Measurements from ENCODE around the gene AUTS2. TPM values are rescaled to one million over a fixed set of nuclear protein-coding genes. Genes with fewer than 3 reads are reported as not detected.

Gene AUTS2
- total RNA-seq, 1 experiment from 2014 or later = 2.2 TPM

DNA sequence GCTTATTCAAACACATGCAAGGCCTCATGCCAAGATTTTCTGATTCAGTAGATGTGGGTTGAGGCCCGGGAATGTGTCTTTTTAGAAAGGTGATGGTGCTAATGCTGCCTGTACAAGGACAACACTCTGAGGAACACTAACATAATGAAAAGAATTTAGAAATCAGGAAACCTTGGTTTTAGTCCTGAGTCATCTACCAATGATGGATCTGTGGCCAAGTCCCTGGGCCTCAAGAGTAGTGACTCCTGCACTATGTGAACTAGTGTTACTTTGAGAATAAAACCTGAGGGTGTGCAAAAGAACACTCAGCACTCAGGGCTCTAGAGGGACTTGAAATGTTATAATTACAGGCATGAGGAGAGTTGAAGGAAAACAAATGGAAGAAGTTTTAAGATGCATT lies 792.0 kb downstream of the AUTS2 start:
- no peaks in the 10 kb centered on the region for H3K9me3 ChIP-seq
- no peak overlapping the region for H3K4me3 ChIP-seq
- peak; percentile 37 for DNase-seq
- H3K27me3 ChIP-seq = no peaks in the 10 kb centered on the region
- no peaks in the 10 kb centered on the region for H3K36me3 ChIP-seq

DNA sequence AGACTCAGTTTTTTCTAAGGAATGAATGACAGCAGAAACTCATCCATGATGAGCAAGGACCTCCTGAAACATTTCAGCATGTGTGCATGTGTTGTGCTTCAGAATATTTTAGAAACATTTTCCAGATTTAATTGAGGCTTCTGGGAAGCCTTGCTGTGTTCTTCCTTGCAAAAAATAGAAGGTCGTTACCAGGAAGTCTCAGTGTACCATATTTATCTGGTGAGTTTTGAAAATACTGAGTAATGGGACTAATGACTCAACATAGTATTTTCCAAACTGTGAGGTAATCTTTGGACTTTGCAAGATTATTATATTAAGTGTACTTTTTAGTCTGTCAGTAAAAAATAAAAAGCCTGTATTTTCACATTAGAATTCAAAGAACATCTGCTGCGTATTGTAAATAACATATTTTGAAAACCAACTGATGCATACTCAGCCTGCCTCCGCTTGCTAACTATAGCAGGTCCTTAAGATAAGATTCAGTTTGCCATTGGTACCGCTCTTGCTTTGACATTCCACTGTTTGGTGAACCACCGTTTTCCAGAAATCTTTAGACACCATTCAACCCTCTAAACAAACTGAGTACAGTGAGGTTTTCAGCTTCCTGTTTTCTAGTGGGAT lies 794.1 kb downstream of the AUTS2 start:
- Histone ChIP-seq H3K4me3 (no peak overlapping the region), H3K27me3 (no peaks in the 10 kb centered on the region), H3K9me3 (no peaks in the 10 kb centered on the region), H3K36me3 (no peaks in the 10 kb centered on the region)
- no peak for DNase-seq

DNA sequence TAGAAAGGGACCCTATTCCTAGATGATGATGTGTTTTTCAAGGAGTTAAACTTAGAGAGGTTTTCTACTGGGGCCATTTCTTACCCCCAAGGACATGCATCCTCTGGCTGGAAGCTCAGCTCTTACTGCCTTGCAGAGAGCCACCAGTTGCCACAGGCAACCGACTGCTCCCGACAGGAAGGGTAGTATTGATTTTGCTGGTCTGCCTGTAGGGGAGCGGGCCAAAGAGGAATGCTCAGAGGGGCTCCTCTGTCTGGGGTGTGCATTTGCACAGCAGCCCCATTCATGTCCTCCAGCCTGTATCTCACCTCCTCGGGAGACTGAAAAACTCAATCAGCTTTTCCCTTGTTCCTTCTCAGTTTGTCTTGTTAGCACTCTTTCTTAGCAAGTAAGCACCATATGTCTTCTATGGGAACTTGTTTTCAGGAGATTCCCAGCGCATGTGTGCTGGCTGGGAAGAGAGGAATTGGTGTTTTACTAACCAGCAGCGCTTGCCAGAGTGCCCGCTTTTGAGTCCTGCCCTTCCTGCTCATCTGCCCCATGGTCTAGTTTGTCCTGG lies 794.7 kb downstream of the AUTS2 start:
- no peaks in the 10 kb centered on the region for H3K36me3 ChIP-seq
- peak; percentile 2 for DNase-seq

DNA sequence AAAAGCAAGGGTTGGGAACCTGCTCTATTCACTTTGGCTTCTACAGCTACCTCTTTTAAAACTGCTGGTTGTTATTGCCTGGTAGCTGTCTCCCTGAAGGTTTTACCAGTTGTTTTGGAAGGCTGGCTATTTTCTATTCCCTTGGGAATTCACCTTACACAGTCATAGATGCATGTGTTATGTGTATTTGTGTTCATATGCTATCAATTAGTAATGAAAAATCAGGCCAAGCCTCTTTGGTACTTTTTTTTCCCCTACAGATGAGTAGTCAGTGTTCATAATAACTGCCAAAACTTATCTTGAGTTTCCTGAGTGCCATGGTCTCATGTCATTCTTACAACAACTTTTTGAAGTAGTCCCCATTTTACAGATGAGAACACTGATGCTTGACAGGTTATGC lies 795.7 kb downstream of the AUTS2 start:
- no peak for DNase-seq
- no peaks in the 10 kb centered on the region for H3K36me3 ChIP-seq
- no peaks in the 10 kb centered on the region for H3K9me3 ChIP-seq
- no peaks in the 10 kb centered on the region for H3K27me3 ChIP-seq
- no peak overlapping the region for H3K4me3 ChIP-seq

More for the DNA sequence above, 794.7 kb downstream of the AUTS2 start:
- Histone ChIP-seq H3K9me3 (no peaks in the 10 kb centered on the region), H3K27me3 (no peaks in the 10 kb centered on the region), H3K4me3 (no peak overlapping the region)

DNA sequence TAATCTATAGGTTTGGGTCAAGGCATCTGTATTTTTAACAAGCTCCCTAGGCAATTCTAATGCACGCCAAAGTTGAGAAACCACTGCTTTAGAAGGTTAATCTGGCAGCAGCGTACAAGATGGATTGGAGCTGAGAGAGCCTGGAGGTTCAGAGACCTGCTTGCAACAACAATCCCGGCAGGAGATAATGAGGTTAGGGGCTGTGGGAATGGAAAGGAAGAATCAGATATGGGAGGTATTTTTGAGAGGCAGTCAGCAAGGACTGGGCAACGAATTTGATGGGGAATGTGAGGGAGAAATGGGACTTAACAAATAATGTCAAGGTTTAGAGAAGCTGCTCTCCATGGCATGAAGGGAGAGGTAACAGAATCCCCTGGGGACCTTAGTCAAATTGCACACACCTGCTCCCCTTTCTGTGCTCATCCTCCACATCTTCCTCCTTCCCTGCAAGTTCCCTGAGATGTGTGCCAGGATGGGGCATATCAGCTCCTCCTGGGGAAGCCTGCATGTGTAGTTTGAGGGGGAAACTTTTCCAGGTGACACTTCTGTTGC lies 802.6 kb downstream of the AUTS2 start:
- DNase-seq = no peak
- H3K9me3 ChIP-seq = no peaks in the 10 kb centered on the region
- H3K4me3 ChIP-seq = no peak overlapping the region
- no peaks in the 10 kb centered on the region for H3K36me3 ChIP-seq
- no peaks in the 10 kb centered on the region for H3K27me3 ChIP-seq

DNA sequence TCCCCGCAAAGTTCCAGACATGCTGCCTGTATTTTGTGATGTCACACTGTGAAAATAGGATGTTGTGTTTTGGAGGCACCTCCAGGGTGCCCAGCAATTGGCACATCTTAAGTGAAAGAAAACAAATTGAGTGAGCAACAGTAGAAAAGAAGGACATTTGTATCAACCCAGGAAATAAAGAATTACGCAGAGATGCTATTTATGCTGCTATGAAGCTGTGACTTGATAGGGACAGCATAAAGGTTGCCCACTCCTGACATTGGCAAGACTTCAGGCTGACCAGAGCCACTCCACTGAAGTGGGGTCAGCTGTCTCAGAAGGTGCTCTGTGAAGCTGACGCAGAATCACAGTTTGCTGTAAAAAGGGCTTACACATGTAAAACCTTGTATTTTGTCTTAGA lies 803.8 kb downstream of the AUTS2 start:
- H3K9me3 ChIP-seq = no peaks in the 10 kb centered on the region
- DNase-seq = no peak
- no peaks in the 10 kb centered on the region for H3K27me3 ChIP-seq
- H3K36me3 ChIP-seq = no peaks in the 10 kb centered on the region
- no peak overlapping the region for H3K4me3 ChIP-seq

DNA sequence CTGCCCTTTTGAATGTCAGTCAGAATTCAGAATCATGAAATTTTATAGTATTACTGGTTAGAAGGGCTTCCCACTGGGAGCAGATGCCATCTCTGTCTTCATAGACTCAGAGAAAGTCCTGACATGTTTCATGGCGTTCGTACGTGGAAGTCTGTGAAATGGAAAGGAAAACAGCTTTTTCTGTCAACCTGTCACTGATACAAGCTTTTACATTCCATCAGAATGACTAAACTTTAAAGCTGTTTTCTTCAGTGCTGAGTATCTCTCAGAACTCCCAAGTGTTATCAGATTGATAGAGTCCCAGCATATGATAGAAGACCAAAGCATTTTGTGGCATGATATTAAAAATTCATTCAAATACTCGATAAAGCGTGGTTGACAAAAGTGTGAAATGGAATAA lies 807.0 kb downstream of the AUTS2 start:
- DNase-seq = no peak
- Histone ChIP-seq H3K9me3 (no peaks in the 10 kb centered on the region), H3K27me3 (no peaks in the 10 kb centered on the region), H3K4me3 (no peak overlapping the region), H3K36me3 (no peaks in the 10 kb centered on the region)

DNA sequence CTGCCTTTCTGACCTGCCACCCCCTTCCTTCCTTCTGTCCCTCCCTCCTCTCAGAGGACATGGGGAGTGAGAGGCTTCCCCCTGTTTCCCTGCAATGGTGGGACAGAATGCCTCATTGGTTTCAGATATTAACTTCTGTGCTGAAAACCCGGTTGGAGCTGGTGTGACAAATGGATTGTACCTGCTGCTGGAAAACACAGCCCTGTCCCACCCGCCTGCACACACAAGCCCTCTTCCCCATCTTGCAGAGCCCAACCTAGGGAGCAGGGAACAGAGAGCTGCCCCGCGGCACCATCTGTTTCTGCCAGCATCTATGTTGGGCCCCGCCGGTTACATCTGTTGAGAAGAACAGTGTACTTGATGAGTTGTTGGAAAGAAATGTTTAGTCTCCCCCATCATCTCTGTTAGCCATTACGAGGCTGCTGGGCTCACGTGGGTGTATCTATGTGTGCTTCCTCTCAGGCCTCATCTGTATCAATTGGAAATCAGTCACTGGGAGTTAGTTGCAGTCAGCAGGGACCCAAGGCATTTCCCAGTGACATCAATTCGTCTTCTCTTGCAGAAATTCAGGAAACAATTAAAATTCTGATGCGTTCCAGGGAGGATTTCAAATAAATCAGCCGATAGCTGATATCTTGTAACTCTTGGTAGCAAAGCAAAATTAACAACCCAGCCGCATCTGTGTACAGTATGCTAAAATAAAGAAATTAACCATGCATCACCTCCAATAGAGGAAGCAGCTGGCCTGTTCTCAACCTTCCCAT lies 808.1 kb downstream of the AUTS2 start:
- Histone ChIP-seq H3K4me3 (no peak overlapping the region), H3K9me3 (no peaks in the 10 kb centered on the region), H3K36me3 (no peaks in the 10 kb centered on the region), H3K27me3 (no peaks in the 10 kb centered on the region)
- no peak for DNase-seq

DNA sequence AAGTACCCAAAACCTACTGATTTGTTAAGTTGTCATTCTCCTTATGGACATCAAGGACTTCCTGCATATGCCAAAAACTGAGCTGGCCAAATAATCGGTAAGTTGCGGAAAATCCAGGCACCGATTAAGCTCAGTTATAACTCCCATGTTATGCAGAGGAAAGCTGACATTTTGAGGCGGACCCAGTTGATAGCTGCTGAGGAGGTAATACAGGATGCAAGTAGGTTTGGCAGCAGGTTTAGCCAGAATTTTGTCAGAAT lies 808.6 kb downstream of the AUTS2 start:
- H3K9me3 ChIP-seq = no peaks in the 10 kb centered on the region
- H3K4me3 ChIP-seq = no peak overlapping the region
- no peaks in the 10 kb centered on the region for H3K36me3 ChIP-seq
- no peak for DNase-seq
- no peaks in the 10 kb centered on the region for H3K27me3 ChIP-seq

DNA sequence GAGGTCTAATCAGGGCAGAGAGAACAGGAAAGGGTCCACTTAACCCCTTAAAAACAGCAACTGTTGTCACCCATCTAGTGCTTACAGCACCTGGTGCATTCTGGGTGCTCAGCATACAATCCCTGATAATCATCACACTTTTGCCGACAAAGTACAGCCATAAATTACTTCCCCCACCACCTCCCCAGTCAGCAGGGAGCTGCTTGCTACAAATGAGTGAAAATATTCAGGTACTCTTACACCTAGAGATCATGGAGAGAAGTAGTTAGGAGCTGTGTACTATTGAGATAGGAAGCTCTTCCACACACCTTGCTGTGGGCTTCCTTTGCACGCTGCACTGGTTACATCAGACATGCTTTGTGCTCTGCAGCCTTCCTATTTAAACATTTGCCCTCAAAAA lies 810.2 kb downstream of the AUTS2 start:
- no peak for DNase-seq
- no peaks in the 10 kb centered on the region for H3K27me3 ChIP-seq
- no peaks in the 10 kb centered on the region for H3K9me3 ChIP-seq
- H3K36me3 ChIP-seq = no peaks in the 10 kb centered on the region
- H3K4me3 ChIP-seq = no peak overlapping the region

DNA sequence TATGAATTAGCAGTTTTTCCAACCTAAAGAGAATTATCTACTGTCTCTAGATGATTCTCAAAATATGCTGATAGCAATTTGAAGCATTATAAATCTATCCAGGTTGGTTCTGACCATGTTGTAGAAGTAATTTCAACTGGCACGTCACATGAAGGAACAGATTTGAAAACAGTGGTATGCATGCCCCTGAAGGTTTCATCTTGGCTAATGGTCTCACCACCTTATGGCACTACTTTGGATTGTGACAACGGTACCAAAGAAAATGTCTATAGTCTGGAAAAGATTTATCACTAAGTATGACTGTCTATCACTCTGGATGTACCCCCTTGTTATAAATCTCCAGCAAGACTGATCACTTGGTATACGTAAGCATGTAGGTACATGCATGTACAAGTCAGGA lies 810.6 kb downstream of the AUTS2 start:
- Histone ChIP-seq H3K4me3 (no peak overlapping the region), H3K36me3 (no peaks in the 10 kb centered on the region), H3K9me3 (no peaks in the 10 kb centered on the region)

DNA sequence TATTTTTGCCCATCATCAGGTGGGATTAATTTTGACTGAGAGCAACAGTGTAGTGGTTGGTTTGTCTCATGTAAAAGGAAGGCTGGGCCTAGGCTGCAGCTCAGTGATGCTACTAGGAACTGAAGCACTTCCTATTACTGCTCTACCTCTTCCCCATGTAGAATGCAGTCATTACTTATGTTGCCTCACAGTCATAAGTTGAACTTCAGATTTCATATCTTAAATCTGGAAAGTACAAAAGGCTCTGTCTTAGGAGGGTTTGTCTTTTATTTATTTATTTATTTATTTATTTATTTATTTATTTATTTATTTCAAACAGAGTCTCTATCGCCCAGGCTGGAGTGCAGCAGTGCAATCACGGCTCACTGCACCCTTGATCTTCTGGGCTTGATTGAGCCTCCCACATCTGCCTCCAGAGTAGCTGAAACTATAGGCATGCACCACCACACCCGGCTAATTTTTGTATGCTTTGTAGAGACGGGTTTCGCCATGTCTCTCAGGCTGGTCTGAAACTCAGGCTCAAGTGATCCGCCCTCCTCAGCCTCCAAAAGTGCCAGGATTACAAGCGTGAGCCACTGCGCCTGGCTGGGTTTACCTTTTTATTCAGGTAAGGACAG lies 812.0 kb downstream of the AUTS2 start:
- Histone ChIP-seq H3K9me3 (no peaks in the 10 kb centered on the region), H3K27me3 (no peaks in the 10 kb centered on the region), H3K36me3 (no peaks in the 10 kb centered on the region), H3K4me3 (no peak overlapping the region)
- DNase-seq = no peak

More for the DNA sequence above, 810.6 kb downstream of the AUTS2 start:
- no peaks in the 10 kb centered on the region for H3K27me3 ChIP-seq
- no peak for DNase-seq

DNA sequence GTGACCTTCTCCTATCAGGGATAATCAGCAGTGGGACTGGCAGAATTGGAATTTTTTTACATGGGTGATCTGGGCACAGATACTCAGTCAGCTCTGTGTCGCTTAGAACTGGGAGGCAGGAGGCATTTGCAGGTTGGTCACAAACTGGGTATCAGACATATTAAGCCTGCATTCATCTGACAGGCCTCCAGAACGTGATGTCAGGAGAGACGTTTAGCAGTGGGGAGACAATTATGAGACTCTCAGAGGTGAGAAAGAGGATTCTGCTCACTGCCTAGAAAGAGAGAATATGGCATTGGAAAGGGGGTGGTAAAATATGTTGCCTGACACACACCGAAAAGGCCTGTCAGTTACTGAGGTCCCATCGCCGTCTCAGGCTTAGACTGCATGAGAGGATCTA lies 816.1 kb downstream of the AUTS2 start:
- no peaks in the 10 kb centered on the region for H3K36me3 ChIP-seq
- DNase-seq = no peak
- no peaks in the 10 kb centered on the region for H3K9me3 ChIP-seq
- no peak overlapping the region for H3K4me3 ChIP-seq
- no peaks in the 10 kb centered on the region for H3K27me3 ChIP-seq

DNA sequence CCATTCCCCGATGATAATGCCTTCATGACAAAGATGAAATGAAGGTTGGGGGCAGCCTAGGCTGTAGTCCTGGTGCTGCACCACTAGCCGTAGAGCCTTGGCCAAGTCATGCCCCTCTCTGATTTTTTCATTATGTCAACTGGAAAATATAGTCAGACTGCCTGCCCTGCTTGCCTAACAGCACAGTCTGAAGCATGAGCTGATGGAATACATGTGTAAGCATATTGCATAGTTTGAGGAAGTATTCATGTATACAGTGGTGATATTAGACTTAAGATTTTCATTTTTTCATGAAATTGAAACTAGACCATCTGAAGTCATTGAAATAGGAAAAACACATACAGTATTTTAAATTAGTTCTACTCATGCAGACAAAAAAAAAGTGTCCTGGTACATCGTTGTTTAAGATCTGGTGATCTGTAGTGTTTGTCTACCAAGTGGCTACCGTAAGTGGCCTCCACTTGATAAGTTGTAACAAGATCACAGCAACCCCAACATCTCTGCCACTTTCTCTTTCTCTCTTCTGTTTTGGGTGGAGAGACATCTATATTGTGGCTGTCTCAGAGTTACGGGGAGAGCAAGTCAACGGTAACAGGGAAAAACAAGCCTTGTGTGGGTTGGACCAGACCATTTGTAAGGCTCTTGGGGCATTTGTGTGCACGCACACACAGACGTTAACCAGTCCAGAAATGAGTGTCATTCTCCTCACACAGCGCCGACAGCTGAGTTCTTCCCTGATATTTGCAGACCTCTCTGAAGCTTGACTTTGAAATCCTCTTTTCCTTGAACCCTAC lies 817.1 kb downstream of the AUTS2 start:
- Histone ChIP-seq H3K27me3 (no peaks in the 10 kb centered on the region), H3K9me3 (no peaks in the 10 kb centered on the region)
- DNase-seq = no peak

DNA sequence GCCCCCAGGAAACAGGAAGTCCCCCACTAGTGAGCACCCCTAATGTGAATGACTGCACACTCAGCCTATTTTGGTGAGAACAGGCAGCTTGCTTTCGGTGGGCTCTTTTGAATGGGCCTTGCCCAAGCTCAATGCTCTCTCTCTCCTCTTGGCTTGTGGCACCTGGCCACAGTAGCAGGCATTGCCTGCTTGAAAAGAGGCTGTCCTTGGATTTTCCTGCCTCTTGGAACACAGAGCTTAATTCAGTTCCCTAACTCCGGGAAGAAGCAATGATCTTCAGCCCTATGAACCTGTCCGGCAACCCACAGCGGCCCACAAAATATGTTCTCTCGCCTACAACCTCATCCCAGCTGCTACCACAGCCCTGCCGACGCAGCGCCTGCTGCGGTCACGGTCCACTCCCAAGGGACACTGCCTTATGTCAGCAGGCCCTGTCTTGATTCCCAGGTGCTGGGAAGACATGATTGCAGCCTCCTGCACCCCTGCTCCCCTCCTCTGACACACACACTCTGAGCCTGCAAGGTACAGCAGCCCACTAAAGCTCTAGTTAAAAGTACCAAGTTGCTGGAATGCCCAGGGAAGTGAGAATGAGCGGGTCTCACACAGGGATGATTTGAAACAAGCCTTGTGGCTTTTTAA lies 818.2 kb downstream of the AUTS2 start:
- Histone ChIP-seq H3K36me3 (no peaks in the 10 kb centered on the region), H3K27me3 (no peaks in the 10 kb centered on the region), H3K4me3 (no peak overlapping the region), H3K9me3 (no peaks in the 10 kb centered on the region)
- no peak for DNase-seq

More for the DNA sequence above, 817.1 kb downstream of the AUTS2 start:
- Histone ChIP-seq H3K36me3 (no peaks in the 10 kb centered on the region), H3K4me3 (no peak overlapping the region)

DNA sequence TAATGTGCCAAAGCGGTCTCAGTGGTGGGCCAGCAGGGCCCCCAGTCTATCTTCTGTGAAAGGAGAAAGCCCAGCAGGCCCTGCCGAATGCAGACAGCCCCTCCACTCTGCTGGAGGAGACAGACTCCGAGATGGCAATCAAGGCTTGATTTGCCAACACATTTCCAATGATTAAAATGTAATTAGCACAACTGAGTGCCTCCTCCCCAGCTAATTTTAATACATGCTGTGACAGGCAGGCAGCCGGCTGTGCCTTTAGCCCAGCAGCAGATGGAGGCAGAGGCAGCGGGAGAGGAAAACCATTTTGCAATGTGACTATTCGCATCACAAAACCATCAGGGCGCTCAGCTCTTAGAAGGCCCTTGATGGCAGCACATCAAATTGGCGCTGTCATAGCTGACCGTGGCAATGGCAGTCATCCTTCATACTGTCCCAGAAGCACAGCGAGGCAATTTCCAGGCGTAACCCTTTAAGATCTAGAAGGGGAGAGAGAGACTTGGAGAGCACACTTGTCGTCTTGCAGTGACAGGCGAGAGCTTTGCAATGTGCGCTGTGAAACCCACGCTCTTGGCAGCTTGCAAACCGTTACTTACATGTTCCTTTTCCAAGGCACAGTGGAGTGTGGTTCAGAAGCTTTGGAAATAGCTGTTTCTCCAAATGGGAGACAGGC lies 818.8 kb downstream of the AUTS2 start:
- no peaks in the 10 kb centered on the region for H3K27me3 ChIP-seq
- no peaks in the 10 kb centered on the region for H3K36me3 ChIP-seq
- H3K4me3 ChIP-seq = no peak overlapping the region
- DNase-seq = no peak
- no peaks in the 10 kb centered on the region for H3K9me3 ChIP-seq

All from MG63 (cell line).